Measurements from ENCODE around the gene IL1R2.

The IL1R2 gene

GRCh38 chr2:102024410-102024809, 32.6 kb downstream of the IL1R2 start:
- DNase-seq: no peak

- no peak for DNase-seq
Observed at GRCh38 chr2:102025016-102025501, 33.3 kb downstream of the IL1R2 start.

- no peak for DNase-seq
Observed at GRCh38 chr2:102025583-102026267, 34.0 kb downstream of the IL1R2 start.

- DNase-seq: no peak
Observed at GRCh38 chr2:102027036-102027980, 35.5 kb downstream of the IL1R2 start.

GRCh38 chr2:102028470-102028869, 36.7 kb downstream of the IL1R2 start:
- no peak for DNase-seq

GRCh38 chr2:102029405-102029804, 37.6 kb downstream of the IL1R2 start:
- no peak for DNase-seq

GRCh38 chr2:102029952-102030351, 38.2 kb downstream of the IL1R2 start:
- no peak for DNase-seq

GRCh38 chr2:102030502-102030854, 38.7 kb downstream of the IL1R2 start:
- DNase-seq: no peak

- DNase-seq: no peak
Observed at GRCh38 chr2:102030855-102031527, 39.2 kb downstream of the IL1R2 start.

- DNase-seq: no peak
Observed at GRCh38 chr2:102032368-102033030, 40.7 kb downstream of the IL1R2 start.

GRCh38 chr2:102033031-102033749, 41.4 kb downstream of the IL1R2 start:
- DNase-seq: no peak

GRCh38 chr2:102033750-102034682, 42.3 kb downstream of the IL1R2 start:
- DNase-seq: no peak

GRCh38 chr2:102034683-102035548, 43.2 kb downstream of the IL1R2 start:
- no peak for DNase-seq

GRCh38 chr2:102037681-102038080, 45.9 kb downstream of the IL1R2 start:
- no peak for DNase-seq

GRCh38 chr2:102040229-102040628, 48.5 kb downstream of the IL1R2 start:
- DNase-seq: no peak

GRCh38 chr2:102041351-102041750, 49.6 kb downstream of the IL1R2 start:
- no peak for DNase-seq

- no peak for DNase-seq
Observed at GRCh38 chr2:102042196-102043081, 50.7 kb downstream of the IL1R2 start.

GRCh38 chr2:102043560-102043959, 51.8 kb downstream of the IL1R2 start:
- DNase-seq: no peak
